GM06990 (cell line): ENCODE measurements around the gene FZR1.

Source experiments
- DNase-seq: peaks from one replicate; pipeline ENCODE4 v3.0.0-alpha.2; 2011; ENCODE audit not compliant: insufficient read length; ENCODE audit errors: extremely low read depth
- H3K27me3 ChIP-seq: replicated peaks from 2 replicates; pipeline ENCODE4 v1.6.0; 2011; ENCODE audit warnings: low read length; ENCODE audit not compliant: control insufficient read depth, insufficient read depth
- H3K36me3 ChIP-seq: 2 replicates; pipeline ENCODE4 v1.5.1; 2011; ENCODE audit warnings: low read length; ENCODE audit not compliant: control insufficient read depth, insufficient read depth
- H3K4me3 ChIP-seq: replicated peaks from 2 replicates; pipeline ENCODE4 v1.5.1; 2011; ENCODE audit warnings: low read depth, mild to moderate bottlenecking, control low read depth, low read length
- TF ChIP-seq, protein P1 (sequence below): IDR thresholded peaks from 2 replicates; pipeline ENCODE4 v1.5.1; 2011; ENCODE audit warnings: low read length, control low read depth, mild to moderate bottlenecking, inconsistent platforms; ENCODE audit not compliant: insufficient read depth, poor library complexity, severe bottlenecking

FZR1 gene

DNA sequence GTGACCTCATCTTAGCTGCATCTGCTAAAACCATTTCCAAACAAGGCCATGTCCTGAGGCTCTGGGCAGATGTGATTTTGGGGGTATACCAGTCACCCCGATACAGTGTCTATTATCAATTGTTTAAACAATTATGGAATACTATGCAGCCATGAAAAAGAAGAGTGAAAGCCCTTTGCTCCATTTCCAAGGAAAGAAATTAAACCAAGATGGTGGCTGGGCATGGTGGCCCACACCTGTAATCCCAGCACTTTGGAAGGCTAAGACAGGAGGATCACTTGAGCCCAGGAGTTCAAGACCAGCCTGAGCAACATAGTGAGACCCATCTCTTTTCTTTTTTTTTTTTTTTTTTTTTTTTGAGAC is 33.6 kb downstream of the FZR1 start:
- H3K27me3 ChIP-seq = no peaks in the 10 kb centered on the region
- no peak overlapping the region for H3K4me3 ChIP-seq
- TF ChIP-seq, protein P1, sequence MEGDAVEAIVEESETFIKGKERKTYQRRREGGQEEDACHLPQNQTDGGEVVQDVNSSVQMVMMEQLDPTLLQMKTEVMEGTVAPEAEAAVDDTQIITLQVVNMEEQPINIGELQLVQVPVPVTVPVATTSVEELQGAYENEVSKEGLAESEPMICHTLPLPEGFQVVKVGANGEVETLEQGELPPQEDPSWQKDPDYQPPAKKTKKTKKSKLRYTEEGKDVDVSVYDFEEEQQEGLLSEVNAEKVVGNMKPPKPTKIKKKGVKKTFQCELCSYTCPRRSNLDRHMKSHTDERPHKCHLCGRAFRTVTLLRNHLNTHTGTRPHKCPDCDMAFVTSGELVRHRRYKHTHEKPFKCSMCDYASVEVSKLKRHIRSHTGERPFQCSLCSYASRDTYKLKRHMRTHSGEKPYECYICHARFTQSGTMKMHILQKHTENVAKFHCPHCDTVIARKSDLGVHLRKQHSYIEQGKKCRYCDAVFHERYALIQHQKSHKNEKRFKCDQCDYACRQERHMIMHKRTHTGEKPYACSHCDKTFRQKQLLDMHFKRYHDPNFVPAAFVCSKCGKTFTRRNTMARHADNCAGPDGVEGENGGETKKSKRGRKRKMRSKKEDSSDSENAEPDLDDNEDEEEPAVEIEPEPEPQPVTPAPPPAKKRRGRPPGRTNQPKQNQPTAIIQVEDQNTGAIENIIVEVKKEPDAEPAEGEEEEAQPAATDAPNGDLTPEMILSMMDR = no peak
- peaks cover 17% of the 10 kb centered on the region for H3K36me3 ChIP-seq
- no peak for DNase-seq

DNA sequence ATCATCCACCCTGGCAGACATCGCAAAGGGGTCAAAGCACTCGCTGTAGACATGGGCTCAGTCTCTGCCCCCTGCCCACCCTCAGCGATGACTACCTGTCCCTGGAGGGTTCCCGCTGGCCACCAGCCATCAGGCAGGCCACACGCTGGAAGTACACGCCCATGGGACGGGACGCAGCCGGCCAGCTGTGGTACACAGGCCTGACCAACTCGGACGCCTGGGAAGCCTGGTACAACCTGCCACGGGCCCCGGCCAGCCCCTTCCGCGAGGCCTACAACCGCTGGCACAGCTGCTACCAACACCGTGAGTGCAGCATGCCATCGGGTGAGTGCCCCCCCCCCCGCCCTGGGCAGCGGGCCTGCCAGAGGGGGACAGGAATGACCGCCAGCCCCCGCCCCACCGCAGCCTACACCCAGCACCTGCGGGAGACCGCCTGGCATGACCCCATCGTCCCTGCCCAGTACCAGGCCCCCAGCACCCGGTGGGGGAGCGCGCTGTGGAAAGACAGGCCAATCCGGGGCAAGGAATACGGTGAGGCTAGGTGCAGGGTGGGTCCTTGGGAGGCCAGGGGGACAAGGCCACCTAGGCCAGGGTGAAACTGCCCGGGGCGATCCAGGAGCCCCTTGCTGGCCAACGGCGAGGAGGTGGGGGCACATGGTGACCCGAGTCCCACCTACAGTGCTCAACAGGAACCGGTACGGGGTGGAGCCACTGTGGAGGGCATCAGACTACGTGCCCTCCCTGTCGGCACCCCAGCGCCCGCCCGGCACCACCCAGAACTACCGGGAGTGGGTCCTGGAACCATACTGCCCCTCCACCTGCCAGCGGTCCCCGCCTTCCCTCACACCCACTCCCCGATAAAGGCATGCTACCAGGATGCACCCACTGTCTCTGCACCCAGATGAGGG is 37.3 kb downstream of the FZR1 start:
- H3K36me3 ChIP-seq = peaks cover 17% of the 10 kb centered on the region
- DNase-seq = peak; percentile 14

DNA sequence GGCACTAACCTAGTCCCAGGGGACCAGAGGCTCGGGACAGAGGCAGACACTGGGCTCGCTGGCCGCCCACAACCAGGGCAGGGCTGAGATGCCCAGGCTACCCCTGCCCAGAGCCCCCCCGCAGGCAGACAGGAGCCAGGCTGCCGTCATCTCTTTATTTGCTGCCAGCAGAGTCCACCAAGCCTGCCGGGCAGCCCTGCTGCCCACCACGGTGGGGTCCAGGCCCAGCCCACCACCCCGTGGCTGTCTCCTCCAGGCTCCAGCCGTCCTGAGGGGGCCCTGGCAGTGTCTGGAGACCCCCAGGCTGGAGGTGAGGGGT is 37.9 kb downstream of the FZR1 start:
- TF ChIP-seq, protein P1 = no peak
- peaks cover 17% of the 10 kb centered on the region for H3K36me3 ChIP-seq
- no peak overlapping the region for H3K4me3 ChIP-seq
- no peaks in the 10 kb centered on the region for H3K27me3 ChIP-seq
- no peak for DNase-seq

More for the DNA sequence above, 37.3 kb downstream of the FZR1 start:
- TF ChIP-seq, protein P1 = no peak
- H3K4me3 ChIP-seq = no peak overlapping the region
- no peaks in the 10 kb centered on the region for H3K27me3 ChIP-seq

DNA sequence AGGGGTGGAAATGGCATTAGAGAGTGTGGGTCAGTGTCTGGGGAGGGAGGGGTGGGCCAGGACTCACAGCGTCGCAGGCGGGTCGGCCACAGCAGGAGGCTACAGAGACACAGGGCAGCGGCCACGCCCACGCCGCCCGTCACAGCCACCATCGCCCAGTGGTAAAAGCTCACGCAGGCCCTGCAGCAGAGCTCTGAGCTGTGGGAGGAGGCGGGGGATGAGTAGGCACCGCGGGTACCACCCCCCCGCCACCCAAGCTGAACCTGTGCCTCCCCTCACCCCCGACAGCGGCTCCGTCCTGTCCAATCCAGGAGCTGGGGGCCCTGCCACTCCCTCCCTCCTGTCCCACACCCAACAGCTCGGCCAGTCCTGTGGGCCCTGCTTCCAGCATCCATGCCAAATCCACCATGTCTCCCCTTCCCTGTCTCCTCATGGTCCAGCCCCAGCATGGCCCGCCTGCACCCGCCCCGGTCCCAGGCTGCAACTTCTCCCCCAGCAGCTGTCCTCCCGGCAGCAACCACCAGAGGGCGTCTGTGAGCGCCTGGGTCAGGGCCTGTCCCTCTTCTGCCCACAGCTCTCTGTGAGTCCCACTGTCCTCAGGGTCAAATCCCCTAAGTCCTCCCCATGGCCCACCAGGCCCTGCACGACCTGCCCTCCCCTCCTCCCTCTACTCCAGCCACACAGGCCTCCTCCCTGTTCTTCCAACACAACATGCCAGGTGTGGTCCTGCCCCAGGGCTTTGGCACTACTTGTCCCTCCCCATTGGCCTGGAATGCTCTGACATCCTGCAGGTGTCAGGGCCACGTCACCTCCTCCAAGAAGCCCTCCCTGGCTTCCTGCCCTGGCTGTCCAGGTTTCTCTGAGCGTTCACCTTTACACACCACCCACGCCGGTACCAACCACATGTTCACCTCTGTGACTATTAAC is 38.9 kb downstream of the FZR1 start:
- DNase-seq = peak; percentile 68
- no peak overlapping the region for H3K4me3 ChIP-seq
- H3K27me3 ChIP-seq = no peaks in the 10 kb centered on the region
- H3K36me3 ChIP-seq = peaks cover 19% of the 10 kb centered on the region
- TF ChIP-seq, protein P1 = peak; percentile 98

DNA sequence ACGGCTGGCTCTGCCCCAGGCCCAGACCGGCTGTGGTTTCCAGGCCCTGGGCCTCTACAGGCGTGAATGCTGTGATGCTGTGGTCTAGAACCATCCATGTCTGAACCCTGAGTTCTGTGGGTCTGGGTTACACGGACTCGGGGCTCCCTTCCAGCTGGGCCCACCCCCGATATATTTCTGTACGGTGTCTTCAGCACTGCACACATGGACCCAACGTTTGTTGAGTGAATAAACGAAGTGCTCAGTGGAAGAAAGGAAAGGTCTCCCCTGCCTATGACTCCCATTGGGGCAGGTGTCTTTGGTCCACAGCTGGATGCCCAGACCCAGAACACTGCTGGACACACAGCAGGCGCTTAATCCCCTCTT is 39.5 kb downstream of the FZR1 start:
- DNase-seq = no peak
- no peaks in the 10 kb centered on the region for H3K27me3 ChIP-seq
- TF ChIP-seq, protein P1 = no peak
- peaks cover 19% of the 10 kb centered on the region for H3K36me3 ChIP-seq
- H3K4me3 ChIP-seq = no peak overlapping the region
